Stimulated activated naive CD8-positive, alpha-beta T cell treated with anti-CD3 and anti-CD28 coated beads, Interleukin-15, amount 100 ng/mL, for 72 hours (primary cell): Measurements from ENCODE around the gene ARPC4.
A peak's percentile ranks its signal among the peaks of the same experiment; 100 is the strongest.

ENCODE experiments used
- ATAC-seq: fragments of 150-1000 bp; cut with Tn5 transposase; 2 replicates; pipeline ENCODE4 v1.10.0; 2021; ENCODE audit warnings: mild to moderate bottlenecking, moderate library complexity
- DNase-seq, 2 donors: peaks; one replicate each; pipeline ENCODE4 v3.0.0; 2021 to 2022
- H3K27ac Mint-ChIP-seq, 2 donors: one replicate each; pipeline ENCODE4 v1.8.0; 2022; ENCODE audit warnings: mild to moderate bottlenecking in 2 of 2, mixed read lengths in 2 of 2, moderate library complexity in 2 of 2
- H3K27me3 Mint-ChIP-seq: one replicate; pipeline ENCODE4 v1.8.0; 2022; ENCODE audit warnings: mixed read lengths
- H3K4me1 Mint-ChIP-seq: one replicate; pipeline ENCODE4 v1.8.0; 2022; ENCODE audit warnings: mild to moderate bottlenecking, mixed read lengths
- H3K4me3 Mint-ChIP-seq, 2 donors: one replicate each; pipeline ENCODE4 v1.8.0; 2022; ENCODE audit warnings: mild to moderate bottlenecking in 2 of 2, mixed read lengths in 2 of 2, moderate library complexity in 1 of 2
- H3K9me3 Mint-ChIP-seq, 2 donors: one replicate each; pipeline ENCODE4 v1.8.0; 2022; ENCODE audit warnings: mixed read lengths in 2 of 2

ARPC4 gene

DNA sequence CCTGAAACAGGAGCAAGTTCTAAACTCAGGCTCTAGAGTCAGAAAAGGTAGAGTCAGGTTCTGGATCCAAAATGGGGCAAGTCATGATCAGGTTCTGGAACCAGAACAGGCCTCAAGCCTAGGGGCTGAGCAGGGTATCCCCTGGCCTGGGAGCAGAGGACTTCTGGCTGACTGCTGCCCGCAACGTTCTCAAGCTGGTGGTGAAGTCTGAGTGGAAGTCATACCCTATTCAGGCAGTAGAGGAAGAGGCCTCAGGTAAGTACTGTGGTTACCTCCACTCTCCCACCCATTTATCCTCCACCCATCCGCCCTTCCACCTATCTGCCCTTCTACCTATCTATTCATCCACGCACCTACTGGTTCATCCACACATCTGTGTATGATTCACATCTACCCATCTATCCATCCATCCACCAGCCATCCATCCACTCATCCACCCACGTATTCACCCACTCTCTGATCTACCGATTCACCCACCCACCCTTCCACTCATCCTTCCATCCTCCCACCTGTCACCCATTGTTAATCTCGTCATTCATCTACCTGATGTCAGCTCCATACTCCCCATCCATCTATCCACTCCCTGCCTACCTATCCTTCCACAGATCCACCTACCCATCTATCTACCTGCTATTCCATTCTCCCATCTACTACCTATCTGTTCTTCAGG lies 25.9 kb downstream of the ARPC4 start:
- no peaks in the 10 kb centered on the region for H3K4me1 Mint-ChIP-seq
- DNase-seq: no peak
- H3K27me3 Mint-ChIP-seq: no peaks in the 10 kb centered on the region
- ATAC-seq: no peak
- H3K27ac Mint-ChIP-seq: peak overlapping the region in 1 of 2 donors; percentile 22
- H3K4me3 Mint-ChIP-seq: no peak overlapping the region
- H3K9me3 Mint-ChIP-seq: no peaks in the 10 kb centered on the region

DNA sequence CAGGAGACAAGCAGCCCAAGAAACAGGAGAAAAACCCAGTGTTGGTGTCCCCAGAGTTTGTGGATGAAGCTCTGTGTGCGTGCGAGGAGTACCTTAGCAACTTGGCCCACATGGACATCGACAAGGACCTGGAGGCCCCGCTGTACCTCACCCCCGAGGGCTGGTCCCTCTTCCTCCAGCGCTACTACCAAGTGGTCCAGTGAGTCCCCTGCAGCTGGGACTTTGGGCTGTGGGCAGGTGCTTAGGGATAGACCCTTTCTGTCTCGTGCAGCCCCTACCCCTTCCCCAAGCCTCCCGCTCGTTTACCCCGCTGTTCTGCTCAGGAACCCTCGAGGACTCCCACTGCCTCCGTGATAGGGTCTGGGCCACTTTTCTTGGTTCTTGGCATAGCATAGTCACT lies 27.7 kb downstream of the ARPC4 start:
- DNase-seq (no peak), ATAC-seq (peak; percentile 27)
- Mint-ChIP-seq H3K9me3 (no peaks in the 10 kb centered on the region), H3K27me3 (no peaks in the 10 kb centered on the region), H3K4me1 (no peaks in the 10 kb centered on the region), H3K27ac (no peak overlapping the region), H3K4me3 (no peak overlapping the region)

DNA sequence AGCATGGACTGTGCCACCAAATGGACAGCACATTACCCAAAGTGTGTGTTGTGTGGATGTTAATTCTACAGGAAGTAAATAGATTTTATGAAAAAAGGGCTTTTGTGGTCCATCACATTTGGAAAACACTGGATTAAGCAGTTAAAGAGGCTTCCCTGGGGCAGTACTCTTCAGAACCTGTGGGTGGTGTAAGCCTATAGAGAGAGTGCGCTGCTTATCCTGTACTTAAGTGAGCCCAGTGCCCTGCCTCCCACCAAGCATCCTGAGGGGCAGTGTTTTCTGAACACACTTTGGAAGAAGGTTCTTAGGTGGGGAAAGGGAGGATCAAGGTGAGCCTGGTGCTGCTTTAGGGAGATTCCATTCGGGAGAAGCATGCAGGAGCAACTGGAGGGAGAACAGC lies 28.1 kb downstream of the ARPC4 start:
- ATAC-seq (peak; percentile 69), DNase-seq (no peak)
- Mint-ChIP-seq H3K27ac (no peak overlapping the region), H3K9me3 (no peaks in the 10 kb centered on the region), H3K4me3 (no peak overlapping the region), H3K4me1 (no peaks in the 10 kb centered on the region), H3K27me3 (no peaks in the 10 kb centered on the region)

DNA sequence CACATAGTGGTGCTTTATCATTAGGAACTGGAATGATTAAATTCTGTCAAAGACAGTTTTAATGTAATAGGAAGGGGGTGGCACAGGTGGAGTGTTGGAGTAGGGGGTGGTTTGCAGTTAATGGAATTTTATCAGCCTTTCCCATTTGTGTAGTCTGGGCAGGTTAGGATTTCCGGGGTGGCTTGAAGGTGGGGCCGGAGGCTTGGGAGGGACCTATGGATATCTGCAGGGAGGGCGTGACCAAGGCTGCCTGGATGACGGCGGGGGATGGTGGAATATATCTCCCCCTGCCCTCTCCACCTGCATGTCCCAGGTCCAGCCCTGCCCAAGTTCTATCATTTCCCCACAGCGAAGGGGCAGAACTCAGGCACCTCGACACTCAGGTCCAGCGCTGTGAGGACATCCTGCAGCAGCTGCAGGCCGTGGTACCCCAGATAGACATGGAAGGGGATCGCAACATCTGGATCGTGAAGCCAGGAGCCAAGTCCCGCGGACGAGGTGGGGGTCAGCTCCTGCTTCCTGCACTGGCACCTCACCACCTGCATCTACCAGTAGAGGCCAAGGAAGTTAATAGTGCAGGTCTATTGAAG lies 32.7 kb downstream of the ARPC4 start:
- no peak for DNase-seq
- H3K9me3 Mint-ChIP-seq: no peaks in the 10 kb centered on the region
- ATAC-seq: no peak
- peaks cover 9% of the 10 kb centered on the region for H3K4me1 Mint-ChIP-seq
- H3K27me3 Mint-ChIP-seq: no peaks in the 10 kb centered on the region
- H3K4me3 Mint-ChIP-seq: no peak overlapping the region
- no peak overlapping the region for H3K27ac Mint-ChIP-seq

DNA sequence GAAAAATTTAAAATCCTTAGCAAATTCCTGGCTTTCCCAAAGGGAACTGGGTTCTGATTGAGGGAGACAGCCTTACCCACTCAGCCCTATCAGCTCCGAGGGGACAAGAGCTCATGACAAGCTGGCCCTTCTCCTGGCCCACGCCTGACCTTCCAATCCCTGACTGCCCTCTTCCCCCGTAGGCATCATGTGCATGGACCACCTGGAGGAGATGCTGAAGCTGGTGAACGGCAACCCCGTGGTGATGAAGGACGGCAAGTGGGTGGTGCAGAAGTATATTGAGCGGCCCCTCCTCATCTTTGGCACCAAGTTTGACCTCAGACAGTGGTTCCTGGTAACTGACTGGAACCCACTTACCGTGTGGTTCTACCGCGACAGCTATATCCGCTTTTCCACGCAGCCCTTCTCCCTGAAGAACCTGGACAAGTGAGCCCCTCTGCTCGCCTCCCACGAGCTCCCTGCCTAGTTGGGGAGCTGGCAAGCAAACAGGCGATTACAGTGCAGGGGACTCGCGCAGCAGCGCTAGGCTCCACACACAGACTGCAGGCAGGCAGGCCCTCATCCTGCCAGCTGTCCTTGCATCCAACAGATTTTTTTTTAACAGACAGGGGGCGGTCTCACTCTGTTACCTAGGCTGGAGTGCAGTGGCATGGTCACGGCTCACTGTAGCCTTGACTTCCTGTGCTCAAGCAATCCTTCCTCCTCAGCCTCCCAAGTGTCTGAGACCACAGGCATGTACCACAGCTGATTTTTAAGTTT lies 34.1 kb downstream of the ARPC4 start:
- DNase-seq: peak; percentile 20 to 41
- Mint-ChIP-seq H3K4me1 (peaks cover 15% of the 10 kb centered on the region), H3K4me3 (no peak overlapping the region), H3K9me3 (no peaks in the 10 kb centered on the region), H3K27ac (no peak overlapping the region), H3K27me3 (no peaks in the 10 kb centered on the region)
- peak; percentile 85 for ATAC-seq

DNA sequence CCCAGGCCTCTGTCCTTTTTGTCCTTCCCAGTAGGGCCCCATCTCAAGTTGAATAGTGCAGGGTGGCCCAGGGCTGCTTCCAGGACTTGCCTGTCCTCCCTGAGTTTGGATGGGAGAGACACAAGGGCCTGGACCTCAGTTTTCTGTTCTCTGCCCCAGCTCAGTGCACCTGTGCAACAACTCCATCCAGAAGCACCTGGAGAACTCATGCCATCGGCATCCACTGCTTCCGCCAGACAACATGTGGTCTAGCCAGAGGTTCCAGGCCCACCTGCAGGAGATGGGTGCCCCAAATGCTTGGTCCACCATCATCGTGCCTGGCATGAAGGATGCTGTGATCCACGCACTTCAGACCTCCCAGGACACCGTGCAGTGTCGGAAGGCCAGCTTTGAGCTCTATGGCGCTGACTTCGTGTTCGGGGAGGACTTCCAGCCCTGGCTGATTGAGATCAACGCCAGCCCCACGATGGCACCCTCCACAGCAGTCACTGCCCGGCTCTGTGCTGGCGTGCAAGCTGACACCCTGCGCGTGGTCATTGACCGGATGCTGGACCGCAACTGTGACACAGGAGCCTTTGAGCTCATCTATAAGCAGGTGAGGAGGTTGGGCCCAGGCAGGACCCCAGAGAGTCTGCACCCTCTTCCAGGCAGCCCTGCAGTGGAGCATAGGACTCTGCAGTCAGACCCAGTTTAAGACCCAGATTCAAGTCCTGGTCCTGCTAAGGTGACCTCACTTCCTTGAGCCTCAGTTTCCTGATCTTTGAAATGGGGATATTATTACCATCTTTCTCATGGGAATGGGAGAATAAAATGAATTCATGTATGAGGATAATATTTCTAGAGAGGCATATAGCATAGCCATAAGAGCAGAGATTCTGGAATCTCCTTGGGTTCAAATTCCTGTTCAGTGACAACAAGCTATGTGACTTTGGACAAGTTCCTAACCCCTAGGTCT lies 36.2 kb downstream of the ARPC4 start:
- Mint-ChIP-seq H3K27ac (no peak overlapping the region), H3K9me3 (no peaks in the 10 kb centered on the region), H3K4me3 (no peak overlapping the region), H3K27me3 (no peaks in the 10 kb centered on the region), H3K4me1 (peaks cover 20% of the 10 kb centered on the region)
- no peak for ATAC-seq
- no peak for DNase-seq

DNA sequence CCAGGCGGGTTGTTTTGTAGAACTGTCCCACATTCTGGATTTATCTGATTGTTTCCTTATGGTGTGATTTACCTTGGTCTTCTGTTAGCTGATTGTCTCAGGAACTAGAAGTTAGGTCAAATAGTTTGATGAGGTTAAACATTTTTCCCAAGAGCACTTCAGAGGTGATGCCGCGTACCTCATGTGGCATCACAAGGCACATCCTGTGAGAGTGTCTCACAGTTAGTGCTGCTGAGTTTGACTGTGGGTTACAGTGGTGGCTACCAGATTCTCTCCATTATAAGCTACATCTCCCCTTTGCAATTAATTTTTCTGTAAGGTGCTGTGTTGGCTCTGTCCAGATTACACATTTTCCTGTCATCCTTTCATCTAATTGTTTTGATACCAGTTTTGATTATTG lies 38.4 kb downstream of the ARPC4 start:
- peaks cover 20% of the 10 kb centered on the region for H3K4me1 Mint-ChIP-seq
- H3K27ac Mint-ChIP-seq: no peak overlapping the region
- H3K27me3 Mint-ChIP-seq: no peaks in the 10 kb centered on the region
- ATAC-seq (no peak), DNase-seq (no peak)
- no peaks in the 10 kb centered on the region for H3K9me3 Mint-ChIP-seq
- H3K4me3 Mint-ChIP-seq: no peak overlapping the region

DNA sequence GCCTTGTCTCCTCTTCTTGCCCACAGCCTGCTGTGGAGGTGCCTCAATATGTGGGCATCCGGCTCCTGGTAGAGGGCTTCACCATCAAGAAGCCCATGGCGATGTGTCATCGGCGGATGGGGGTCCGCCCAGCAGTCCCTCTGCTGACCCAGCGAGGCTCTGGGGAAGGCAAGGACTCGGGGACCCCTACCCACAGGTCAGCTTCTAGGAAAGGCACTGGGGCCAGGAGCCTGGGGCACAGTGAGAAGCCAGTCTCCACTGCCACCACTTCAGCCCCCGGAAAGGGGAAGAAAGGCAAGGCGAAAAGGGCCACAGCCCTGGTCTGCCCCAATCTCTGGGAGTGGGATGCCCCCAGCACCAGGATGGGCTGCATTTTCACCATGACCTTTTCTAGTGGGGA lies 40.2 kb downstream of the ARPC4 start:
- H3K4me1 Mint-ChIP-seq: peaks cover 11% of the 10 kb centered on the region
- no peaks in the 10 kb centered on the region for H3K27me3 Mint-ChIP-seq
- no peak overlapping the region for H3K4me3 Mint-ChIP-seq
- H3K27ac Mint-ChIP-seq: no peak overlapping the region
- DNase-seq (no peak), ATAC-seq (no peak)
- H3K9me3 Mint-ChIP-seq: no peaks in the 10 kb centered on the region

GRCh38 chr3:9834520-9835380 lies 41.9 kb downstream of the ARPC4 start:
- DNase-seq: no peak
- H3K27ac Mint-ChIP-seq: no peak overlapping the region
- no peak for ATAC-seq

DNA sequence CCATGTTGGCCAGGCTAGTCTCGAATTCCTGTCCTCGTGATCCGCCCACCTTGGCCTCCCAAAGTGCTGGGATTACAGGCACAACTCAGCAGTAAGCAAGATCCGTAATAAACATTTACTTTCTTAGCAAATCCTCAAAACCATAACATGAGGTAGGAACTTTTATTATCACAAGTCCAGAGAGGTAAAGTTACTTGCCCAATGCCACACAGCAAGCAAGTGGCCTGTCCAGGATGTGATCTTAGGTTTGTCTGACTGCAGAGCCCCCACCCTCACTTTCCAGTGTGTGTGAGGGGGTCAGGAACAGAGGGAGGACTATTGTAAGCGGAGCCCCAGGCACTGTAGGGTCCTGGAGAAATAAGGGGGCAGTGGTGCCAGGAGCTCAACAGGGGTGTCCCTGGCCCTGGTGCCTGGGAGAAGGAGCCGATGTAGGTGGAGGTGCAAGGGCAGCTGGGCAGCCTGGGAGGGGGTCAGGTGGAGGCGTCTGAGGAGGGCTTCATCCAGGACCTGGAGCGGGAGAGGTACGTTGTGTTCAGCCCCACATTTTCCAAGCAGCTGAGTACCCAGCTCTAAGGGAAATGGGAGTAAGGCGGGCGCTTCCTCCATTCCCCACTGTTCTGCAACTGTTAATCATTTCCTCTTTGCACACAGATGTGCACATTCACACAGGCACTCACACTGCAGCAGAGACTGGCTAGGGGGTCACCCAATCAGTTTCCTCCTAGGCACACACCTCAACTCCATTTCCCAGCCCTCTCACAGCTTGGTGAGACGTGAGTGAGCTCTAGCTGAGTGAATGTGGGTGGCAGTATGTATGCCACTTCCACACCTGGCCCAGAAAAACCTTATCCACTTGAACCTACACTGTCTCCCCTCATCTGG lies 45.1 kb downstream of the ARPC4 start:
- no peaks in the 10 kb centered on the region for H3K27me3 Mint-ChIP-seq
- H3K27ac Mint-ChIP-seq: peak overlapping the region; percentile 13 to 63
- H3K4me1 Mint-ChIP-seq: peaks cover 13% of the 10 kb centered on the region
- no peak overlapping the region for H3K4me3 Mint-ChIP-seq
- no peaks in the 10 kb centered on the region for H3K9me3 Mint-ChIP-seq
- no peak for DNase-seq
- ATAC-seq: no peak

More at GRCh38 chr3:9834520-9835380, 41.9 kb downstream of the ARPC4 start:
- H3K27me3 Mint-ChIP-seq: no peaks in the 10 kb centered on the region
- no peak overlapping the region for H3K4me3 Mint-ChIP-seq
- H3K4me1 Mint-ChIP-seq: peaks cover 11% of the 10 kb centered on the region
- H3K9me3 Mint-ChIP-seq: no peaks in the 10 kb centered on the region

DNA sequence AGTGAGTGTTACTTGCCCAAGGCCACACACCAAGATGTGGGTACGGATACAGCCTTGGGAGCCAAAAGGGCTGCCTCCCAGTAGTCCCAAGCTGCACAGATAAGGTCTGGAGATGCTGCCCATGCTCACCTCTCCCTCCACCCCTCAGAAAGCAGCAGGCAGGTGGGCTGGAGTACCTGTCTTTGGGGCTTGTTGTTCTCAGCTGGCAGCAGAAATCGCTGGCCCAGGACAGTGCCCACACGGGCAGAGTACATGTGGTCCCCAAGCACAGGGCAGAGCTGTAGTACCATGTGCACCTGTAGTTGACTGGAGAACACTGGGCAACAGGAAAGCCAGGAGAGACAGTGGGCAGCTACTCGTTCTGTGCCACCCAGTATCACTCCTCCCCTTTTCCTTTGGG lies 46.0 kb downstream of the ARPC4 start:
- H3K27ac Mint-ChIP-seq: no peak overlapping the region
- no peaks in the 10 kb centered on the region for H3K9me3 Mint-ChIP-seq
- ATAC-seq (no peak), DNase-seq (no peak)
- H3K27me3 Mint-ChIP-seq: no peaks in the 10 kb centered on the region
- H3K4me3 Mint-ChIP-seq: no peak overlapping the region
- H3K4me1 Mint-ChIP-seq: peaks cover 19% of the 10 kb centered on the region

DNA sequence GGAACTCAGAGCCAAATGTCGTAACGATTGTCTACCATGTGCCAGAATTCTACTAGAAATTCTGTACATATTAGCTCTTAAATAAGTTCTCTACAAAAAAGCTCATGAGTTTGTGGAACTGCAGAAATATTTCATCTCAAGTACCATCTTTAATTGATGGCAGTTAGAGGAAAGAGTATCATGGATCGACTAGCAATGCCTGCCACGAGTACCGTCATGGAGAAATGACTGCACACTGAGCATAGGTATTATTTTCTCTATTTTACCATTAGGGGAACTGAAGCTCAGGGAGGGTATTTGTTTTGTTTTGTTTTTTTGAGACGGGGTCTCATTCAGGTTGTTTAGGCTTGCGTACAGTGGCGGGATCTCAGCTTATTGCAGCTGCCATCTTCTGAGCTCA lies 48.1 kb downstream of the ARPC4 start:
- Mint-ChIP-seq H3K27ac (peak overlapping the region in 1 of 2 donors; percentile 27), H3K27me3 (no peaks in the 10 kb centered on the region), H3K9me3 (no peaks in the 10 kb centered on the region), H3K4me3 (no peak overlapping the region), H3K4me1 (peaks cover 40% of the 10 kb centered on the region)
- DNase-seq (no peak), ATAC-seq (no peak)

DNA sequence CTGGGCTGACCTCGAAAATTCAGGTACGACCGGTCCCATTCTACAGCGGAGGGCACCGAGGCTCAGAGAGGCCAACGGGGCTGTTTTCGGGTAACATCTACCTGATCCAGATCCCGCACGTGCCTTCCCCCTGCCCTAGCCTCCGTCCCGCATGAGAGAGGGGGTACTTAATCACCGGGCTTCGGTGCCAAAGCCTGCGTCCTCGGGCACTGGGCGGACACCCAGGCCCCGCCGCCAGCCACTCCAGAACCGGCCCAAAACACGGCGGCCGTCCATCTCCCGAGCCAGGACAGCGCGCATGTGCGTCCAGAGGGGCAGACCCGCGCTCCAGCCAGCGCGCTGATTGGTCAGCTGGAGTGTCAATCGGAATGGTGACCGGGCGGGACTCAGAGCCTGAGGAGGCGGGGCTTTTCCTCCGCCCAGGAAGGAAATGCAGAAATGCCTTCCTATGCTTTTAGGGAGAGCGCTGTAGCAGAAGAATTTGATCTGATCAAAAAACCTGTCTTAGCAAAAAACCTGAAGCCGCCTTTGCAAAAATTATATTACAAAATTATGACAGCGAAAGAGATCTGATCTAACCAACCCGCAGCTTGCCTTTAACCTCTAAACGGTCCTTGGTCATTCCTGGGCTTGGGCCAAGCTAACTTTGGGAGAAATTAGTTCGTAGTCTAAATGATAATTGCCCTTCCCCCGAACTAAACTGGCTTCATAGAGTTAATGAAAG lies 51.0 kb downstream of the ARPC4 start, which contains the start of gene RPUSD3:
Gene RPUSD3, minus strand, starts transcription at position 294 of the 724 bp plus-strand sequence. Its CDS starts 18 bp downstream, at position 276.
- no peaks in the 10 kb centered on the region for H3K9me3 Mint-ChIP-seq
- H3K4me1 Mint-ChIP-seq: peaks cover 46% of the 10 kb centered on the region
- peak within 1 kb of the TSS; percentile 96 to 99 for H3K27ac Mint-ChIP-seq
- H3K27me3 Mint-ChIP-seq: no peaks in the 10 kb centered on the region
- H3K4me3 Mint-ChIP-seq: peak within 1 kb of the TSS; percentile 99 to 100
- DNase-seq (peak; percentile 96 to 98), ATAC-seq (peak; percentile 98)
